Measurements from ENCODE around the gene MIEN1.

GRCh38 chr17:39744075-39744835, 13.9 kb upstream of the MIEN1 start:
- TF ChIP-seq, protein P1, sequence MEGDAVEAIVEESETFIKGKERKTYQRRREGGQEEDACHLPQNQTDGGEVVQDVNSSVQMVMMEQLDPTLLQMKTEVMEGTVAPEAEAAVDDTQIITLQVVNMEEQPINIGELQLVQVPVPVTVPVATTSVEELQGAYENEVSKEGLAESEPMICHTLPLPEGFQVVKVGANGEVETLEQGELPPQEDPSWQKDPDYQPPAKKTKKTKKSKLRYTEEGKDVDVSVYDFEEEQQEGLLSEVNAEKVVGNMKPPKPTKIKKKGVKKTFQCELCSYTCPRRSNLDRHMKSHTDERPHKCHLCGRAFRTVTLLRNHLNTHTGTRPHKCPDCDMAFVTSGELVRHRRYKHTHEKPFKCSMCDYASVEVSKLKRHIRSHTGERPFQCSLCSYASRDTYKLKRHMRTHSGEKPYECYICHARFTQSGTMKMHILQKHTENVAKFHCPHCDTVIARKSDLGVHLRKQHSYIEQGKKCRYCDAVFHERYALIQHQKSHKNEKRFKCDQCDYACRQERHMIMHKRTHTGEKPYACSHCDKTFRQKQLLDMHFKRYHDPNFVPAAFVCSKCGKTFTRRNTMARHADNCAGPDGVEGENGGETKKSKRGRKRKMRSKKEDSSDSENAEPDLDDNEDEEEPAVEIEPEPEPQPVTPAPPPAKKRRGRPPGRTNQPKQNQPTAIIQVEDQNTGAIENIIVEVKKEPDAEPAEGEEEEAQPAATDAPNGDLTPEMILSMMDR (IDR thresholded peaks at IDR 0.05; ENCODE audit: low read depth, low read length) = no peak
- TF ChIP-seq EZH2phosphoT487 (IDR thresholded peaks at IDR 0.05; ENCODE audit: low read depth) = no peak

All from OCI-LY3 (cell line).